ENCODE data around the gene USP48. TPM values are rescaled to one million over a fixed set of nuclear protein-coding genes. Genes with fewer than 3 reads are reported as not detected.

USP48 gene
- total RNA-seq, 2 experiments from 2014 or later: 73.3 to 76.0 TPM

DNA sequence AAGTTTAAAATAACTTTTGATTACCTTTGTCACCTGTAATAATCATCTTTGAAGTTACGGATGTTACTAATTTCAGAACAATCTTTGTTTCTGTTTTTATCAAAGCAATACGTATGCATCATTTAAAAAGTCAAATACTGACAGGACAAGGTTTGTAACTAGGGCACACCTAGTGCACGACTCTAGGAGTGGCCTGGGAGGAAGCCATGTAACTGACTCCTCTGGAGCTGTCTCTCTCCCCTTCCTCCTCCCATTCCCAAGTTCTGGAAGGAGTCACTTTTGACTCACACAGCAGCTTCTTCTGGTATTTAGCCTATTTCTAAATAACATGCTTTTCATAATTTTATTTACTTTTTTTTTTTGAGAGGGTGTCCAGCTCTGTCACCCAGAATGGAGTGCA lies 102.0 kb downstream of the USP48 start:
- peaks cover 42% of the 10 kb centered on the region for H3K36me3 ChIP-seq (ENCODE audit: insufficient read depth, low read length)
- no peaks in the 10 kb centered on the region for H3K27me3 ChIP-seq (ENCODE audit: control insufficient read depth in 1 of 2, insufficient read depth in 2 of 2, low read length in 2 of 2)
- TF ChIP-seq, protein P1, sequence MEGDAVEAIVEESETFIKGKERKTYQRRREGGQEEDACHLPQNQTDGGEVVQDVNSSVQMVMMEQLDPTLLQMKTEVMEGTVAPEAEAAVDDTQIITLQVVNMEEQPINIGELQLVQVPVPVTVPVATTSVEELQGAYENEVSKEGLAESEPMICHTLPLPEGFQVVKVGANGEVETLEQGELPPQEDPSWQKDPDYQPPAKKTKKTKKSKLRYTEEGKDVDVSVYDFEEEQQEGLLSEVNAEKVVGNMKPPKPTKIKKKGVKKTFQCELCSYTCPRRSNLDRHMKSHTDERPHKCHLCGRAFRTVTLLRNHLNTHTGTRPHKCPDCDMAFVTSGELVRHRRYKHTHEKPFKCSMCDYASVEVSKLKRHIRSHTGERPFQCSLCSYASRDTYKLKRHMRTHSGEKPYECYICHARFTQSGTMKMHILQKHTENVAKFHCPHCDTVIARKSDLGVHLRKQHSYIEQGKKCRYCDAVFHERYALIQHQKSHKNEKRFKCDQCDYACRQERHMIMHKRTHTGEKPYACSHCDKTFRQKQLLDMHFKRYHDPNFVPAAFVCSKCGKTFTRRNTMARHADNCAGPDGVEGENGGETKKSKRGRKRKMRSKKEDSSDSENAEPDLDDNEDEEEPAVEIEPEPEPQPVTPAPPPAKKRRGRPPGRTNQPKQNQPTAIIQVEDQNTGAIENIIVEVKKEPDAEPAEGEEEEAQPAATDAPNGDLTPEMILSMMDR (IDR thresholded peaks at IDR 0.05): no peak
- Mint-ChIP-seq H3K27ac (no peak overlapping the region), H3K9me3 (no peaks in the 10 kb centered on the region), H3K36me3 (ENCODE audit: low read depth) (peaks cover 76% of the 10 kb centered on the region), H3K27me3 (no peaks in the 10 kb centered on the region), H3K4me1 (ENCODE audit: low read depth) (no peaks in the 10 kb centered on the region), H3K4me3 (no peak overlapping the region)
- DNase-seq (no peak), ATAC-seq (ENCODE audit: poor library complexity) (no peak)
- POLR2A ChIA-PET: no interaction called here
- H3K27ac ChIP-seq (ENCODE audit: low read depth in 1 of 2, low read length in 2 of 2): no peak overlapping the region
- H3K9me3 ChIP-seq (ENCODE audit: control insufficient read depth in 1 of 2, insufficient read depth in 1 of 2, low read length in 2 of 2): no peaks in the 10 kb centered on the region
- intact Hi-C loops (cut with DNase I, micrococcal nuclease): no loop called here
- CTCF ChIA-PET: interaction anchor here (0.6 kb wide), 1 partner anchor 754 kb away, joined by 4 read pairs; no protein-coding TSS in a partner anchor
- no peaks in the 10 kb centered on the region for H3K4me1 ChIP-seq (ENCODE audit: insufficient read depth, low read length)
- no peak overlapping the region for H3K4me3 ChIP-seq (ENCODE audit: low read length)

DNA sequence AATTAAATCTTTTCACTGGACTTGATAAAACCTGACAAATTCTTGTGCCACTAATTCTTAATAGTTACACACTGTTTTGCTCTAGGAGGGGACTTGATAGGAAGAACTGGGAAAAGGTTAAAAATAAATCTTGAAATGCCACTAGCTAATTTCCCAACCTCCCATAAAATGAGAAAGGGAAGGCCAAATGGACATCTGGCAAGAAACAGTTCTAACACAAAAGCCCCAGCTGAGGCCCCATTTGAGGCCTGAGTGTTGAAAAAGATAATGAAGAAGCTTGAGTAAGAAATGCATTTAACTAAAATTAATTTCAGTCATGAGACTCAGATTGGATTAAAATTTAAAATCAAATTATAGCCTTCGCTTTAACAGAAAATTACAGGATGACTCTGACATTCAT lies 102.6 kb downstream of the USP48 start:
- H3K4me3 ChIP-seq (ENCODE audit: low read length): no peak overlapping the region
- DNase-seq (no peak), ATAC-seq (ENCODE audit: poor library complexity) (no peak)
- ChIA-PET POLR2A (no interaction called here), CTCF (no interaction called here)
- H3K27ac Mint-ChIP-seq: no peak overlapping the region
- TF ChIP-seq, protein P1 (IDR thresholded peaks at IDR 0.05): no peak
- H3K27ac ChIP-seq (ENCODE audit: low read depth in 1 of 2, low read length in 2 of 2): no peak overlapping the region
- H3K36me3 Mint-ChIP-seq (ENCODE audit: low read depth): peaks cover 71% of the 10 kb centered on the region
- no peaks in the 10 kb centered on the region for H3K27me3 ChIP-seq (ENCODE audit: control insufficient read depth in 1 of 2, insufficient read depth in 2 of 2, low read length in 2 of 2)
- intact Hi-C loops (cut with DNase I, micrococcal nuclease): no loop called here
- H3K9me3 ChIP-seq (ENCODE audit: control insufficient read depth in 1 of 2, insufficient read depth in 1 of 2, low read length in 2 of 2): no peaks in the 10 kb centered on the region
- no peaks in the 10 kb centered on the region for H3K27me3 Mint-ChIP-seq
- H3K4me1 ChIP-seq (ENCODE audit: insufficient read depth, low read length): no peaks in the 10 kb centered on the region
- no peaks in the 10 kb centered on the region for H3K4me1 Mint-ChIP-seq (ENCODE audit: low read depth)
- H3K9me3 Mint-ChIP-seq: no peaks in the 10 kb centered on the region
- H3K4me3 Mint-ChIP-seq: no peak overlapping the region
- H3K36me3 ChIP-seq (ENCODE audit: insufficient read depth, low read length): peaks cover 37% of the 10 kb centered on the region

DNA sequence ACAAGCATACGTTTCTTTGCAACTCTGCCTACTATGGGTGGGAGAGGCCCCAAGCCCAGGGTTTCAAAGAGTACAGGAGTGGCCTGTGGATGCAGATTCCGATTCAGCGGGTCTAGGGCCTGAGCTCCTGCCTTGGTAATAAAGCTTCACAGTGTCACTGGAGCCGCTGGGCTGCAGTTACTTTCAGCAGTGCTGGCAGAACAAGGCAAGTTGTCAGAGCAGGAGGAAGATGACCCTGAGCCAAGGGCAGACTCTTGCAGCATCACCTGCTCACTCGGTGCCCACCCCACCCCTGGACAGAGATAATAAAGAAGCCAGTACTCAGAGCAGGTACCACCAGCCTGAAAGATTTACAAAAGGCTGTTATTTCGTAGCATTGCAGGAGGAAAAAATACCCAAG lies 105.8 kb downstream of the USP48 start:
- H3K27ac Mint-ChIP-seq: peak overlapping the region; percentile 3
- Histone ChIP-seq H3K9me3 (ENCODE audit: control insufficient read depth in 1 of 2, insufficient read depth in 1 of 2, low read length in 2 of 2) (no peaks in the 10 kb centered on the region), H3K27ac (ENCODE audit: low read depth in 1 of 2, low read length in 2 of 2) (no peak overlapping the region), H3K4me3 (ENCODE audit: low read length) (no peak overlapping the region), H3K4me1 (ENCODE audit: insufficient read depth, low read length) (no peaks in the 10 kb centered on the region), H3K27me3 (ENCODE audit: control insufficient read depth in 1 of 2, insufficient read depth in 2 of 2, low read length in 2 of 2) (no peaks in the 10 kb centered on the region), H3K36me3 (ENCODE audit: insufficient read depth, low read length) (peaks cover 23% of the 10 kb centered on the region)
- ATAC-seq (ENCODE audit: poor library complexity): no peak
- no peak for DNase-seq
- intact Hi-C loops (cut with DNase I, micrococcal nuclease): no loop called here
- no peaks in the 10 kb centered on the region for H3K27me3 Mint-ChIP-seq
- CTCF ChIA-PET: no interaction called here
- H3K36me3 Mint-ChIP-seq (ENCODE audit: low read depth): peaks cover 46% of the 10 kb centered on the region
- no peaks in the 10 kb centered on the region for H3K4me1 Mint-ChIP-seq (ENCODE audit: low read depth)
- POLR2A ChIA-PET: no interaction called here
- TF ChIP-seq, protein P1 (IDR thresholded peaks at IDR 0.05): no peak
- H3K4me3 Mint-ChIP-seq: no peak overlapping the region
- H3K9me3 Mint-ChIP-seq: no peaks in the 10 kb centered on the region

Data from CD4-positive, alpha-beta T cell (primary cell).